ENCODE measurements around the gene BCL11A. TPM values are rescaled to one million over a fixed set of nuclear protein-coding genes. Genes with fewer than 3 reads are reported as not detected.

The BCL11A gene
- total RNA-seq, 2 experiments from 2014 or later = 2.3 to 3.3 TPM

GRCh38 chr2:60525899-60526298, 27.6 kb downstream of the BCL11A start:
- Histone ChIP-seq H3K4me3 (ENCODE audit: low read length) (no peak overlapping the region), H3K27me3 (ENCODE audit: control insufficient read depth in 1 of 2, insufficient read depth in 2 of 2, low read length in 2 of 2) (peaks cover 3% of the 10 kb centered on the region in 2 experiments), H3K4me1 (ENCODE audit: insufficient read depth, low read length) (no peaks in the 10 kb centered on the region), H3K9me3 (ENCODE audit: control insufficient read depth in 1 of 2, insufficient read depth in 1 of 2, low read length in 2 of 2) (no peaks in the 10 kb centered on the region), H3K27ac (ENCODE audit: low read depth in 1 of 2, low read length in 2 of 2) (no peak overlapping the region), H3K36me3 (ENCODE audit: insufficient read depth, low read length) (no peaks in the 10 kb centered on the region)
- ChIA-PET CTCF (no interaction called here), POLR2A (no interaction called here)
- intact Hi-C loops (cut with DNase I, micrococcal nuclease) = no loop called here
- H3K9me3 Mint-ChIP-seq = no peaks in the 10 kb centered on the region
- no peak for ATAC-seq (ENCODE audit: poor library complexity)
- no peak for TF ChIP-seq CTCF (IDR thresholded peaks at IDR 0.05)
- H3K4me3 Mint-ChIP-seq = no peak overlapping the region
- peaks cover 20% of the 10 kb centered on the region for H3K27me3 Mint-ChIP-seq
- H3K4me1 Mint-ChIP-seq (ENCODE audit: low read depth) = peaks cover 10% of the 10 kb centered on the region
- no peaks in the 10 kb centered on the region for H3K36me3 Mint-ChIP-seq (ENCODE audit: low read depth)
- no peak for DNase-seq
- H3K27ac Mint-ChIP-seq = no peak overlapping the region

DNA sequence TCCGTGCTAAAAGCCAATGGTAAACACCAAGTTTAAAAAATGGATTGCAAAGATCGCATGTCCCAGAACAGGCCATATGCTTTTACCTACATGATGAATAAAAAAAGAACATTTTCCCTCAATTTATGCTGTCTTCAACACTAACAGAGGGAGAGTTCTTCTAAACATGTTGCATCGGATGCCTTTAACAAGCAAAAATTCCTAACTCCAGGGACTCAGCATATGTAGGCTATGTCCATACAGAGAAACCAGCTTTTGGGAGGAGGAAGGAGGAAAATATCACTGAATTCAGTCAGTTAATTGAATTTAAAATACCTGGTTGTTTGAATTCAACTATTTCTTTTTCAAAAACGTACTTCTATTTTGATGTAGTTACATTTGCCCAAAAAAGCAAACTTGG, 28.6 kb downstream of the BCL11A start:
- Histone ChIP-seq H3K27ac (ENCODE audit: low read depth in 1 of 2, low read length in 2 of 2) (no peak overlapping the region), H3K4me3 (ENCODE audit: low read length) (no peak overlapping the region), H3K36me3 (ENCODE audit: insufficient read depth, low read length) (no peaks in the 10 kb centered on the region), H3K9me3 (ENCODE audit: control insufficient read depth in 1 of 2, insufficient read depth in 1 of 2, low read length in 2 of 2) (no peaks in the 10 kb centered on the region), H3K4me1 (ENCODE audit: insufficient read depth, low read length) (no peaks in the 10 kb centered on the region), H3K27me3 (ENCODE audit: control insufficient read depth in 1 of 2, insufficient read depth in 2 of 2, low read length in 2 of 2) (peaks cover 3% of the 10 kb centered on the region in 2 experiments)
- no peaks in the 10 kb centered on the region for H3K9me3 Mint-ChIP-seq
- DNase-seq (no peak), ATAC-seq (ENCODE audit: poor library complexity) (no peak)
- H3K4me3 Mint-ChIP-seq = no peak overlapping the region
- ChIA-PET POLR2A (no interaction called here), CTCF (no interaction called here)
- H3K27ac Mint-ChIP-seq = no peak overlapping the region
- peaks cover 10% of the 10 kb centered on the region for H3K4me1 Mint-ChIP-seq (ENCODE audit: low read depth)
- peaks cover 14% of the 10 kb centered on the region for H3K27me3 Mint-ChIP-seq
- no peak for TF ChIP-seq CTCF (IDR thresholded peaks at IDR 0.05)
- intact Hi-C loops (cut with DNase I, micrococcal nuclease) = no loop called here
- H3K36me3 Mint-ChIP-seq (ENCODE audit: low read depth) = no peaks in the 10 kb centered on the region

GRCh38 chr2:60523963-60524362, 29.5 kb downstream of the BCL11A start:
- Mint-ChIP-seq H3K36me3 (ENCODE audit: low read depth) (no peaks in the 10 kb centered on the region), H3K27ac (no peak overlapping the region), H3K27me3 (peaks cover 8% of the 10 kb centered on the region), H3K4me1 (ENCODE audit: low read depth) (peaks cover 10% of the 10 kb centered on the region), H3K9me3 (no peaks in the 10 kb centered on the region), H3K4me3 (no peak overlapping the region)
- Histone ChIP-seq H3K36me3 (ENCODE audit: insufficient read depth, low read length) (no peaks in the 10 kb centered on the region), H3K4me1 (ENCODE audit: insufficient read depth, low read length) (no peaks in the 10 kb centered on the region), H3K27me3 (ENCODE audit: control insufficient read depth in 1 of 2, insufficient read depth in 2 of 2, low read length in 2 of 2) (peaks cover 3% of the 10 kb centered on the region in 2 experiments), H3K9me3 (ENCODE audit: control insufficient read depth in 1 of 2, insufficient read depth in 1 of 2, low read length in 2 of 2) (no peaks in the 10 kb centered on the region), H3K4me3 (ENCODE audit: low read length) (no peak overlapping the region), H3K27ac (ENCODE audit: low read depth in 1 of 2, low read length in 2 of 2) (no peak overlapping the region)
- POLR2A ChIA-PET = no interaction called here
- DNase-seq (no peak), ATAC-seq (ENCODE audit: poor library complexity) (no peak)
- TF ChIP-seq CTCF (IDR thresholded peaks at IDR 0.05) = no peak
- CTCF ChIA-PET = no interaction called here
- intact Hi-C loops (cut with DNase I, micrococcal nuclease) = no loop called here

All from CD4-positive, alpha-beta T cell (primary cell).